Uterus (tissue), 4 donors: Measurements from ENCODE around the gene NPAS1. TPM values are rescaled to one million over a fixed set of nuclear protein-coding genes. Genes with fewer than 3 reads are reported as not detected.

Experiments used
- DNase-seq, 2 donors: peaks; one replicate each; pipeline ENCODE4 v3.0.0-alpha.2; 2019 to 2020
- H3K27ac ChIP-seq, 2 donors: fragments of 200-600 bp; sonication (generic); 1 replicate in 1 of 2; 2 replicates in 1 of 2; pipeline ENCODE4 v1.5.1; 2016 to 2018
- H3K27me3 ChIP-seq, 2 donors: fragments of 200-600 bp; sonication (generic); one replicate each; pipeline ENCODE4 v1.5.1; 2018 to 2019; ENCODE audit warnings: control low read depth in 1 of 2
- H3K36me3 ChIP-seq, 2 donors: fragments of 200-600 bp; sonication (generic); one replicate each; pipeline ENCODE4 v1.5.1; 2019; ENCODE audit warnings: control low read depth in 1 of 2
- H3K4me1 ChIP-seq, 2 donors: fragments of 200-600 bp; sonication (generic); one replicate each; pipeline ENCODE4 v1.5.1; 2018 to 2019; ENCODE audit warnings: control low read depth in 1 of 2
- H3K4me3 ChIP-seq, 2 donors: fragments of 200-600 bp; sonication (generic); 1 replicate in 1 of 2; 2 replicates in 1 of 2; pipeline ENCODE4 v1.5.1; 2018 to 2019; ENCODE audit warnings: mild to moderate bottlenecking in 1 of 2
- H3K9me3 ChIP-seq, 2 donors: fragments of 200-600 bp; sonication (generic); one replicate each; pipeline ENCODE4 v1.5.1; 2019; ENCODE audit warnings: control low read depth in 1 of 2
- POLR2A ChIP-seq, 2 donors: fragments of 450-650 bp; IDR thresholded peaks; one replicate each; pipeline ENCODE4 v1.6.1; 2016; ENCODE audit warnings: antibody characterized with exemption in 2 of 2, mild to moderate bottlenecking in 1 of 2, moderate library complexity in 1 of 2
- intact Hi-C: fragments of 100-400 bp; cut with DNase I; formaldehyde crosslinking; loops from one replicate; pipeline ENCODE4 v1.15.1; 2023; ENCODE audit warnings: low total_unique reads
- total RNA-seq, 4 donors: library from RNA; depleted of rRNA in 3 of 4; stranded (reverse); fragments of >200 nt in 3 of 4; gene quantifications; one replicate each; pipeline versions ENCODE4 v1.1.0 to v1.2.4, GENCODE V29; 2014 to 2023
- TF ChIP-seq, protein P1 (sequence below), 4 experiments: fragments of 200-600 bp in 2 of 4; fragments of 450-650 bp in 2 of 4; sonication (generic) in 2 of 4; IDR thresholded peaks; one replicate each; pipeline ENCODE4 v1.5.1; 2016 to 2019; ENCODE audit warnings: antibody characterized with exemption in 4 of 4, mild to moderate bottlenecking in 2 of 4, moderate library complexity in 1 of 4
- donor health status: DM: yes; HTN: yes; CAD: no.

The NPAS1 gene
- total RNA-seq, 4 donors from 2014 or later: not detected

DNA sequence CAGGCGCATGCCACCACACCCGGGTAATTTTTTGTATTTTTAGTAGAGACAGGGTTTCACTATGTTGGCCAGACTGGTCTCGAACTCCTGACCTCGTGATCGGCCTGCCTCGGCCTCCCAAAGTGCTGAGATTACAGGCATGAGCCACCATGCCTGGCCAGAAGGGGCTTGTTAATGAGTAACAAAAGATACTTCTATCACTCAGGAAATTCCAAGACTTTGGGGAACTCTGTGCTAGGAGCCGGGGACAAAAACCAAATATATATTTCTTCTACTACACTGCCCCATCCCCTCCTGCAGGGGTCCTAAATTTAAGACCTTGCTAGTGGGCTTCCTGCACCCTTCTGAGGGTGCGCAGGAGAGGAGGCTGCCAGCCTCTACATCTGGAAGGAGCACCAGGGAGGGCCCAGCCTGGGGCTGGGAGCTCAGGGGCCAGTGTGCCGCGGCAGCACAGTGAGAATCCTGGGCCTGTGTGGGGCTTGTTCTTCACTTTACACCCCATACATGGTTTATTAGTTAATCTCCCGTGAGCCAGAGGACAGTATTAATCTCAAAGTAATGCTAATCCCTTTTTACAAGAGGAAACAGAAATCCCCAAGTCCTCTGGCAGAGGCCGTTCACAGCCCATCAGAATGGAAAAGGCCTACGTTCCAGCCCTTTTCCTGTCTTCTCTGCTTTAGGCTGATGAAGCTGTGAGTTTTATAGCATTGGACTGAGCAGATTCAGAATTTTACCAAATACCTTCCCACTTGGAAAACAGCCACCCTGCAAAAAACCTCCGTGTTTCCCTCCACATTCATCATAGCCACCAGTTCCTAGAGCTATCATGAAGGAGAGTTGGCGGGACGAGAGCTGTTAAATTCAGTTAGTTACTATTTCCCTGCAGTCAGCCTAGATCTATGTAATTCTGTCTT is 44.4 kb upstream of the NPAS1 start:
- Histone ChIP-seq H3K27me3 (no peaks in the 10 kb centered on the region), H3K27ac (peak overlapping the region; percentile 80 to 86), H3K4me3 (no peak overlapping the region), H3K9me3 (no peaks in the 10 kb centered on the region), H3K4me1 (peaks cover 19 to 30% of the 10 kb centered on the region in 2 donors), H3K36me3 (no peaks in the 10 kb centered on the region)
- no peak for TF ChIP-seq POLR2A (IDR thresholded peaks at IDR 0.05)
- TF ChIP-seq, protein P1, sequence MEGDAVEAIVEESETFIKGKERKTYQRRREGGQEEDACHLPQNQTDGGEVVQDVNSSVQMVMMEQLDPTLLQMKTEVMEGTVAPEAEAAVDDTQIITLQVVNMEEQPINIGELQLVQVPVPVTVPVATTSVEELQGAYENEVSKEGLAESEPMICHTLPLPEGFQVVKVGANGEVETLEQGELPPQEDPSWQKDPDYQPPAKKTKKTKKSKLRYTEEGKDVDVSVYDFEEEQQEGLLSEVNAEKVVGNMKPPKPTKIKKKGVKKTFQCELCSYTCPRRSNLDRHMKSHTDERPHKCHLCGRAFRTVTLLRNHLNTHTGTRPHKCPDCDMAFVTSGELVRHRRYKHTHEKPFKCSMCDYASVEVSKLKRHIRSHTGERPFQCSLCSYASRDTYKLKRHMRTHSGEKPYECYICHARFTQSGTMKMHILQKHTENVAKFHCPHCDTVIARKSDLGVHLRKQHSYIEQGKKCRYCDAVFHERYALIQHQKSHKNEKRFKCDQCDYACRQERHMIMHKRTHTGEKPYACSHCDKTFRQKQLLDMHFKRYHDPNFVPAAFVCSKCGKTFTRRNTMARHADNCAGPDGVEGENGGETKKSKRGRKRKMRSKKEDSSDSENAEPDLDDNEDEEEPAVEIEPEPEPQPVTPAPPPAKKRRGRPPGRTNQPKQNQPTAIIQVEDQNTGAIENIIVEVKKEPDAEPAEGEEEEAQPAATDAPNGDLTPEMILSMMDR (IDR thresholded peaks at IDR 0.05): no peak
- intact Hi-C loops: no loop called here
- no peak for DNase-seq

- TF ChIP-seq, protein P1 (IDR thresholded peaks at IDR 0.05): no peak
- TF ChIP-seq POLR2A (IDR thresholded peaks at IDR 0.05): no peak
- Histone ChIP-seq H3K4me1 (peaks cover 19 to 31% of the 10 kb centered on the region in 2 donors), H3K4me3 (no peak overlapping the region), H3K27ac (peak overlapping the region; percentile 80 to 86), H3K27me3 (no peaks in the 10 kb centered on the region), H3K36me3 (no peaks in the 10 kb centered on the region), H3K9me3 (no peaks in the 10 kb centered on the region)
- intact Hi-C loops: no loop called here
- peak; percentile 90 to 93 for DNase-seq
Measured at GRCh38 chr19:46975925-46976782, 43.5 kb upstream of the NPAS1 start.

DNA sequence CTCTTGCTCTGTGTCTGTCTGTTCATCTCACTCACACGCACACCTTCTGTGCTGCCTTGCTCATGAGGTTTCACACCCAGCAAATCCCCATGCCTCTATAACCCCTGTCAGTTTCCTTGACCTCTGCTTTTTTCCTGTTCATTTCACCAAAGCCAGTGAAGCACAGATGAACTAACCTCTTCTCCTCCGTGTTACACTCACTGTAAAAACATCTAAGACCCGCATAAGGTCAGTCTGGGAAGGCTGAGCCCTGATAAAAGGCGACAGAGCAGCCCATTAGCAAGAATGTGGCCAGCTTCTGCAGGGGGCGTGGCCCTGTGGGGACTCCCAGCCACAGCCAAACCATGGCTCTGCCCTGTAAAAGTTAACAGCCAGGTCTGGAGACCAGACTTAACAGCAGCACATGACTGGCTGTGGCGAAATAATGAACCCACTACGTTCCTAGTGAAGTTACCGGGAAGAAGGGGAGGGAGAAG is 42.8 kb upstream of the NPAS1 start:
- DNase-seq: peak in 1 of 2 donors; percentile 52
- TF ChIP-seq, protein P1 (IDR thresholded peaks at IDR 0.05): no peak
- TF ChIP-seq POLR2A (IDR thresholded peaks at IDR 0.05): no peak
- intact Hi-C loops: no loop called here
- H3K9me3 ChIP-seq: no peaks in the 10 kb centered on the region
- H3K27ac ChIP-seq: peak overlapping the region; percentile 80 to 86
- no peaks in the 10 kb centered on the region for H3K36me3 ChIP-seq
- no peaks in the 10 kb centered on the region for H3K27me3 ChIP-seq
- no peak overlapping the region for H3K4me3 ChIP-seq
- peaks cover 19 to 35% of the 10 kb centered on the region in 2 donors for H3K4me1 ChIP-seq

DNA sequence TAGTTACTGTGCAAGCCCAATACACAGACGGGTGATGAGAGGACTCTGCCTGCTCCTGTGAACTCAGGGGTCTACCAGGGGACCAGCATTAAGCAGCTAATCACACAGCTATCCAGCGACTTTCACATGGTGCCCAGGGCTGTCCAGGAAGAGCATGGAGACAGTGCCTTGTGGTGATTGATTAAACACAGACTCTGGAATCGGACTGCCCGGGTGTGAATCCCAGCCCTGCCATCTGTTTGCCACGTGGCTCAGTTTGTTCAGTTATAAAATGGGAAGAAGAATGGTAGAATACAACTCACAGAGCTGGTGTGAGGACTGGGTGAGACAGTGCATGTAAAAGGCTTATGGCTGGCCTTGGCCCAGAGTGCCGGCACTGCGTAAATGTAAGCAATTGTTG is 42.1 kb upstream of the NPAS1 start:
- intact Hi-C loops: no loop called here
- H3K36me3 ChIP-seq: no peaks in the 10 kb centered on the region
- H3K27me3 ChIP-seq: no peaks in the 10 kb centered on the region
- H3K27ac ChIP-seq: peak overlapping the region; percentile 80 to 86
- H3K4me1 ChIP-seq: peaks cover 19 to 35% of the 10 kb centered on the region in 2 donors
- no peaks in the 10 kb centered on the region for H3K9me3 ChIP-seq
- TF ChIP-seq, protein P1 (IDR thresholded peaks at IDR 0.05): no peak
- TF ChIP-seq POLR2A (IDR thresholded peaks at IDR 0.05): no peak
- no peak overlapping the region for H3K4me3 ChIP-seq
- DNase-seq: no peak
